NCI-H748 treated with DMSO at 0.1 percent for 48 hours (cell line): ENCODE measurements around the gene ISG20.

ENCODE experiments used
- DNase-seq: peaks from one replicate; lab custom pipeline; 2025; lab: John Stamatoyannopoulos, UW

Gene ISG20

DNA sequence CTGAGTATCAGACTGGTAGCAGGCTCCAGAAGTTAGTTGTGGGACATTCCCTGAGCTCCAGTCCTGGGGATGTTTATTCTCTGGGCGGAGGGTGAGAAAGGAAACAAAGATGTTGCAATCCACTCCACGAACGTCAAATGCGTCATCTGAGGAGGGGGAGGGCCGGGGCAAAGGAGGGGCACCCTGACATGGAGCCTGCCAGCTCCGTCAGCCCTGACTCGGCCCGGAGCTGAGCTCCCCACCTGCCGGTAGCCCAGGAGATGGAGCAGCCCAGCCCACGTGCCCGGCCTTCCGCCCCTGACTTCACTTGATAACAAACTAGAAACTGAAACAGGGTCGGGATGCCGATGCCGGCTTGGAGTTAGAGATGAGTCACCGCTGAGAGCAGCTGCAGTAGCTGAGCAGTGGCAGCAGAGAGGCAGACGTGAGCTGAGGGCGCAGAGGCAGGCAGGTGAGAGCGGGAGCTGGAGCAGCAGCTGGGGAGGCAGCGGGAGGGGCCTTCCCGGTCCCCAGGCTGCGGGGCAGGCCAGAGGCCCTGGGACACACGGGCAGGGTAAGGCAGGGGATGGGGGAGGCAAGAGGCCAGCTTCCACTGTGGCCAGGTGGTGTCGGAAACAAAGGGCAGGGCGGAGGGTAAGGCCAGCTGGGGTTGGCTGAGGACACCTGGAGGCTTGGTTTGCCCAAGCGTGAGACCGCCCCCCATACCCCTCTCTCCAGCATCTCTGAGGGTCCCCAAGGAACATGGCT, at the start of gene ISG20:
ISG20 (plus strand) TSS at position 391 of the 747 bp plus-strand sequence; CDS start at position 742, 351 bp downstream.
- DNase-seq = peak; percentile 52

GRCh38 chr15:88590759-88591158, 48.1 kb upstream of the ISG20 start:
- no peak for DNase-seq

DNA sequence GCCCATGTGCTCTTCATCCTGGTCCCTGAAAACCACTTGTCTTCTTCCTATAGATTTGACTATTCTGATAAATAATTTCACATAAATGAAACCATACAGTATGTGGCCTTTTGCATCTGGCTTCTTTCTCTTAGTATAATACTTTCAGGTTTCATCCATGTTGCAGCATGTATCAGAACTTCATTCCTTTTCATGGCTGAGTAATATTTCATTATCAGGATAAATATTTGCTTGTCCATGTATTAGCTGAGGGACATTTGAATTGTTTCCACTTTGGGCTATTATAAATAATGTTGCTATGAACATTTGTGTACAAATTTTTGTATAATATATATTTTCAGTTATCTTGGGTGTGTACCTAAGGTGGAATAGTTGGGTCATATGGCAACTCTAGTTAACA, 47.4 kb upstream of the ISG20 start:
- DNase-seq = no peak

DNA sequence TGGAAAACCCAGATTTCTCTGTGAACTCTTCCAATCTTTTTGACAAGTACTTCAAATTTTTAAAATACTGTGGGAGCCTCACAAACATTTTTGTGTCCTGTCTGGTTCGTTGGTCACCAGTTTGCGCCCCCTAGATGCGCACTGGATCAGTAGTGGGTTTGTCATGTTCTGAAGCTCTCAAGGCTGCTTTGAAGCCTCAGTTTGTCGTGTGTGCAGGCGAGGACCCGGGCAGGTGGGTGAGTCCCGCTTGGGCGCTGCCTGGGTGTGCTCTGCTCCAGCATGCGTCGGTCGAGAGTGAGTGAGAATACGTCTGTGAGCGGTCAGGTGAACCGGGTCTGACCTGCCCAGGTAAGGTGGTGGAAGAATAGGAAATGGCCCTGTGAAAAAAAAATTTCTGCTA, 34.9 kb upstream of the ISG20 start:
- no peak for DNase-seq

DNA sequence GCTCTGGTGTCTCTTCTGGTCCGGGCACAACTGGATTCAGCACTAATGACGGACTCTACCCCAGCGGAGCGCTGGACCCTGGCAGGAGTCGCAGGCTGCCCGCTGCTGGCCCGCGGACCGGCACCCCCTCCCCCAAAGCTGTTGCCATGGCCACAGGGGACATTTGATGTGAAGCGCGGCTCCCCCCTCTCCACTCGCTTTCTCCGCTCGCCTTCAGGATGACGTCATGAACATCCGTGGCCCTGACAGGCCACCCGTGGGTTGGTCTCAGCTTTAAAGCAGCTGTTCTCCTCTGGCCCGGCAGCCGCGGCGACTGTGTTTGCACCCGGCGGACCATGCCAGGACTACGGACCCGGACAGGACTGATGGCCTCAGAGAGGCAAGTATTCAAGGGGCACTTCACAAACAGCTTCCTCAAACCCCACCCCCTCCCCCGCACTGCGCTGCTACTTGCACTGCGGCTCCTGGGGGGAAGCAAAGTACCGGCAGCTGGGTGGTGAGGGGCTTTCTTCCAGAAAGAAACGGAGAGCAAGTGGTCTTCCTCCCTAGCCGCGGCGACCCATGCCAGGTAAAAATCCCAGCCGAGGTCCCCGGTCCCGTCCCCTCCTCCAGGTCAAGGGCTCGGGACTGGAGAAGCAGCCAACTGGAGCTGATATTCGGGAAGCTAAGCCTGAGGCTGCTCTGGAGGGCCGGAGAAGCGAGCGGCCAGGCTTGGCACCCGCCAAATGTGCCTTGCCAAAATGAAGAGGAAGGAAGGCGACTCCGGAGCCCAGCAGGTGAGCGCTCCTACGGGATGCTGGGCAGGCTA, 34.2 kb upstream of the ISG20 start:
- DNase-seq = peak; percentile 35

DNA sequence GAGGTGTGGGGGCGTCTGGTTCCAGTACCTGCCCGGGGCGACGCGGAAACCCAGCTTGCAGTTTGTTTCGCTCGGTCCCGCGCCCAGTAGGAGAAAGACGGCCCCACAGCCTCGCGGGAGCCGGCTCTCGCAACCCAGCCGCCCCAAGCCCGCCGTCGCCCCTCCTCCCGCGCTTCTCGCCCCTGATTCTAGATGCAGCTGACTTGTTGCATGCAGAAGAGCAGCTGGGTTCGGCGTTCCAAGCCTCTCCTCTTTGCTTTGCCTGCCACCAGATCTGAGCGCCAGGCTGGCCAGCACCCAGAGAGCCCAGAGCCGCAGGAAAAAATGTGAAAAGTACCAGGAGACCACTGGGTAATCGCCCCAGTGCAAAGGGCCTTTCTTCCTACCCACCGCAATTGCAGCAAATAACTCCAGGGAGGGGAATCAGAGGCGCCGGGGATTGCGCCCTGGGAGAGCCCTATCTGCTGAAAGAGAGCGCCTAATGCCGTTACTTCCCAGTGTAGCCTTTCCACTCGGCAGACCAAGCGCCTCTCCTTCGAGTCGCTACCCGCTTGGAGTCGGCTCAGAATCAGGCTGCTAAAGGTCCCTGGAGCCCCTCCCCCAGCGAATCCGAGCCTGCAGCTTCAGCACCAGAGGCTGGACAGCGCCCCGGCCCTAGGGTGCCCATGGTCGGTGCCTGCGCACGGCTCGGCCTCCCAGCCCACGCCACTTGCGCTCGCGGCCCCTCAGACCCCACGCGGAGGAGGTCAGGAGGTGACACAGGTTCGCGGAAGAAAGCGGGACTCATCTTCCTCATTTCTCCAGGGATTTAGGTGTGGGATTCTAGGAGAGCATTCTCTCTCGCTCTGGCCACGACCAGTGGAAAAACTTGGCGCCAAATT, 33.4 kb upstream of the ISG20 start:
- DNase-seq = peak; percentile 24

- DNase-seq = peak; percentile 47
Measured at GRCh38 chr15:88606070-88606794, 32.6 kb upstream of the ISG20 start.

- DNase-seq = no peak
Measured at GRCh38 chr15:88607951-88608350, 30.9 kb upstream of the ISG20 start.

GRCh38 chr15:88608607-88609181, 30.1 kb upstream of the ISG20 start:
- no peak for DNase-seq

DNA sequence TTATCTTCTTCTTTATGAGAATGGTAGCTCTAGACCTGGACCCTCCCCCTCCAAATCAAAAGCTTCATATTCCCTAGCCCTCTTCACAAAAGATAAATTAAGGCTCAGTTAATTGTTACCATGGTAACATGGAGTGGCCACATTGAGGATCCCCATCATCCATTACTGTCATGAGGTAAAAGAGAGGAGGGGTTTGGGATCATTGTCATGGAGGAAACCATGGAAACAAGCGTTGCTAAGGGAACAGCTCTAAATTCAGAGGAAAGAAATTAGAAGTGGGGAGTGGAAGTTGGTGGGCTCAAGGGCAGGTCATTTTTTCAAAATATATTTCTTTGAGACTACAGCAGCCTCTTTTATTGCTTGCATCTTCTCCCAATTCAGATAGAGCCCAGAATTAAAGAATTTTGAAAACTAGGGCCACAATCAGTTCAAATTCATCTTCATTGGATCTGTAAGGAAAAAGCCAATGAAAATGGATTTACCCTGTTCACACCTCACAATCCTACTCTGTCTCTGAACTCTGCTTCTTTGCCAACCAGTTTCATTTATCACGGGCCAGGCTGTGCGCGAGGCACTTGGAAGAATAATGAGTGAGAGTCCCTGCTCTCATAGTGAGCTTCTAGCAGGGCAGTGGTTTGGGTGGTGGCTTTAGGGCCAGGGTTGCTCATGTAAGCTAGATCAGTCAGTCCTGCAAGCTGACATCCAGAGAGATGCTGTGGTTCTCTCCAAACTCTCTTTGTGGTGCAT, 29.3 kb upstream of the ISG20 start:
- DNase-seq = no peak

DNA sequence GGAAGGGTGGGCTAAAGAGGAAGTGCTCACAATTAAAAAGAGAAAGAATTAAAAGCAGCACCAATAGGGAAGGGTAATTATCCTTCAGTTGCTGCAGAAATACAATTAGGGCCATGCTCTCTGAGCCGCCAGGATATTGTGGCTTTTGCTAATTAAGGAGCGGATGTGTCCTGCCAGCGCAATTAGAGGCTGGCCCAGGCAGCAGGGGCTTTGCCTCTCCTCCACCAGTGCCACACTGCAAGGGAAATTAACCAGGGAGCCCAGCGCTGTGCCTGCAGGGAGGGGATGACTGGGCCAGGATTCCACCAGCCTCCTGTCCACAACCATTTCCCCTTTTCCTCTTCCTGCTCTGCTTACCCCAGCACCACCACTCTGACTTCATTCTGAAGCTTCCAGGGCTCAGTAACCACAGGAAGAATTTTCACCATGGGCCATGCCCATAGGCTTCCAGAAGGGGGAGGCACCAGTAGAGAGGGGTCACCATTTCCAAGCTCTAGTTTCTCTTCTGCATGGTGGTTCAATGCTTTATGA, 28.1 kb upstream of the ISG20 start:
- DNase-seq = no peak

DNA sequence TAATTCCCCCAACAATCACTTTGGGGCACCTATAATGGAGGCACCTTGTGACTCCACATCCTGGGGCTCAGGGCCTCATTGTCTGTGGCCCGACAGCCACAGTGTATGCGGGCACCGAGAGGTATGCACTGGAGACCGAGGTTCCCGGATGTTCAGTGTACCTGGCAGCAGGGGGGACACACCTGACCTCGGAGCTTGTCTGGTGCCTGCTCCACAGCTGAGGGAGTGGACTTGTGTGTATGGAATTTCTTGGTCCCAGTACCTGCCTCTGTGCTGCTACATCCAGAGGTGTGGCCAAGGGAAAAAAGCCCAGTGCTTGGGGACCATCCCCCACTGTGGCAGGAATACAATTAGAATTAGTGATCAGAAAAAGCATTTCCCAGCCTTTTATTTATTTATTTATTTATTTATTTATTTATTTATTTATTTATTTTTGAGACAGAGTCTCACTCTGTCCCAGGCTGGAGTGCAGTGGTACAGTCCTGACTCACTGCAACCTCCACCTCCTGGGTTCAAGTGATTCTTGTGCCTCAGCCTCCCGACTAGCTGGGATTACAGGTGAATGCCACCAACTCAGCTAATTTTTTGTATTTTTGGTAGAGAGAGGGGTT, 26.5 kb upstream of the ISG20 start:
- DNase-seq = no peak

DNA sequence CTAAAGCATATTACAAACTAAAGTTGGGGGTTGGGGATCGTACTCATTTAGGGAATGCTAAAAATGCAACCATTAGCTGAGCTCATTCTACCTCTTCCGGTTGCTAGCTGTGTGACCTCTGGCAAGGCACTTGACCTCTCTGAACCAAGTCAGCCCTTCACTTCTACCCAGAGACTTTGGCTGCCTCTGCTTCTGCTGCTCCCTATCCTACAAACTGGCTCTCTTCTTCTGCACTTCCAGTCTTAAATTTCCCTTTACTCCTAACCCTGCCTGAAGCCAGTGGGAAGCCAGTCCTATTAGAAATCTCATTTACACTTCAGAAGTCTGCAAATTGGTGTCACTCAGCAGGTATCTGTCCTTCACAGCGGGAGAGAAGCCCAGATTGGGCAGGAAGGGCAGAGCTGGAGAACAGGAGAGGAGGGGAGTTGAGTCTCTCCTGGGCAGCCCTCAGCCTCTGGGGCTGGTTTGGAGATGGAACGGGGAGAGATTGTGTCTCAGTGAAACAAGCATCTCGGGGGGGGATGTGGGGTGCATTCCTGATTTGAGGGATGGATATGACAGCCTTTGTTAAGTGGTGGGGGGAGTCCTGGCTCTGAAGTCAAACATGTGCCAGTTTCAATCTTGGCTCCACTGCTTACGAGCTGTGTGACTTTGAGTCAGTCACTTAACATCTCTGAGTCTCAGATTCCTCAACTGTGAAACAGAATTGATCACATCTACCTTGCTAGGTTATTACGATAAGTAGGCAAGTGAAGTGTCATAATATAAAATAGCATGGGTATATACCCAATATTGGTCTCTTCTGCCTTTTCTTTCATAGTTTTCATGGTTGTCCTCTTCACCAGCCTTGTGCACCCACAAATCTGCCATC, 25.5 kb upstream of the ISG20 start:
- DNase-seq = no peak

GRCh38 chr15:88615303-88616107, 23.3 kb upstream of the ISG20 start:
- DNase-seq = no peak

- DNase-seq = no peak
Measured at GRCh38 chr15:88616240-88616639, 22.6 kb upstream of the ISG20 start.

DNA sequence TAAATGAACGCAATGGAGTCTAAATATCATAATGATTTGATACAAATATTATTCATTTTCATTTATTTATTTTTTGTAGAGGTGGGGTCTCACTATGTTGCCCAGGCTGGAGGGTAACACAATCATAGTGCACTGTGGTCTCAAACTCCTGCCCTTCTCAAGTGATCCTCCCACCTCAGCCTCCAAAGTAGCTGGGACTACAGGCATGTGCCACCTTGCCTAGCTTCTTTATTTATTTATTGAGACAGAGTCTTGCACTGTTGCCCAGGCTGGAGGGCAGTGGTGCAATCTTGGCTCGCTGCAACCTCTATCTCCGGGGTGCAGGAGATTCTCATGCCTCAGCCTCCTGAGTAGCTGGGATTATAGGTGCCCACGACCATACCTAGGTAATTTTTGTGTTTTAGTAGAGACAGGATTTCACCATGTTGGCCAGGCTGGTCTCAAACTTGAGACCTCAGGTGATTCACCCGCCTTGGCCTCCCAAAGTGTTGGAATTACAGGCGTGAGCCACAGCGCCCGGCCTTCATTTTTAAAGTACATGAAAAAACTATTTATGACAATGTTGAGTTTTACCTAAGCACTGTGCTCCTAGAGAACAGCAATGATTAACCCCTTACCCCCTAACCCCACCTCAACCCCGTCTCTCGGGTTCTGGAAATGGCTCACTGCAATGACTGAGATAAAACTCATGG, 21.6 kb upstream of the ISG20 start:
- DNase-seq = no peak

DNA sequence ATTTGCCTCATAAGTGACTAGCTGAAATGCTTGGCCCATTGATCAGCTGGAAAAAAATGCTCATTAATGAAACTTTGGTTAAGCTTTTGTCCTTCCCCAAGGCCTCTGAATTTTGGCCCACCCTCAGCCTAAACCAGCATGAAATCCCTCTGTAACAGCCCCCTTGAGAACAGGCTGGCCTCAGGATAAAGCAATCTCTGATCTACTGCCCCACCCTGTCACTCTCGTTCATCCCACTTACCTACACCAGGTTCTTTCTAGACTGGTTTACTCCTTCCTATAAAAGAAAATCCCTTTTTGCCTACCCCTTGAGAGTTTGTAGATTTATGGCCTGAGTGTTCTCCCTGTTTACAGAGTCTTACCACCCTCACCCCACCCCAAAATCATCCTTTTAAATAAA, 21.0 kb upstream of the ISG20 start:
- no peak for DNase-seq
